HEK293 (cell line): ENCODE data around the gene HOXA3.

Experiments used
- IKZF3 ChIP-seq: fragments of 450-650 bp; IDR thresholded peaks from 2 replicates; pipeline ENCODE4 v1.5.0; 2018; ENCODE audit warnings: missing biosample characterization, mild to moderate bottlenecking, missing genetic modification characterization, moderate library complexity
- YY1 ChIP-seq: fragments of 450-650 bp; formaldehyde crosslinking; IDR thresholded peaks from 2 replicates; pipeline ENCODE4 v1.5.1; 2018; ENCODE audit warnings: missing biosample characterization, missing genetic modification characterization
- TF ChIP-seq, protein P1 (sequence below): fragments of 450-650 bp; formaldehyde crosslinking; IDR thresholded peaks from 2 replicates; pipeline ENCODE4 v1.5.1; 2016; ENCODE audit warnings: missing biosample characterization, missing genetic modification characterization
- TF ChIP-seq, protein P2 (sequence below): fragments of 450-650 bp; formaldehyde crosslinking; IDR thresholded peaks from 2 replicates; pipeline ENCODE4 v1.5.1; 2017; ENCODE audit warnings: missing biosample characterization, missing genetic modification characterization
- TF ChIP-seq, protein P3 (sequence below): fragments of 450-650 bp; formaldehyde crosslinking; IDR thresholded peaks from 2 replicates; pipeline ENCODE4 v1.5.1; 2016; ENCODE audit warnings: missing biosample characterization, missing genetic modification characterization
- TF ChIP-seq, protein P4 (sequence below): fragments of 450-650 bp; formaldehyde crosslinking; IDR thresholded peaks from 2 replicates; pipeline ENCODE4 v1.5.1; 2016; ENCODE audit warnings: missing biosample characterization, missing genetic modification characterization

DNA sequence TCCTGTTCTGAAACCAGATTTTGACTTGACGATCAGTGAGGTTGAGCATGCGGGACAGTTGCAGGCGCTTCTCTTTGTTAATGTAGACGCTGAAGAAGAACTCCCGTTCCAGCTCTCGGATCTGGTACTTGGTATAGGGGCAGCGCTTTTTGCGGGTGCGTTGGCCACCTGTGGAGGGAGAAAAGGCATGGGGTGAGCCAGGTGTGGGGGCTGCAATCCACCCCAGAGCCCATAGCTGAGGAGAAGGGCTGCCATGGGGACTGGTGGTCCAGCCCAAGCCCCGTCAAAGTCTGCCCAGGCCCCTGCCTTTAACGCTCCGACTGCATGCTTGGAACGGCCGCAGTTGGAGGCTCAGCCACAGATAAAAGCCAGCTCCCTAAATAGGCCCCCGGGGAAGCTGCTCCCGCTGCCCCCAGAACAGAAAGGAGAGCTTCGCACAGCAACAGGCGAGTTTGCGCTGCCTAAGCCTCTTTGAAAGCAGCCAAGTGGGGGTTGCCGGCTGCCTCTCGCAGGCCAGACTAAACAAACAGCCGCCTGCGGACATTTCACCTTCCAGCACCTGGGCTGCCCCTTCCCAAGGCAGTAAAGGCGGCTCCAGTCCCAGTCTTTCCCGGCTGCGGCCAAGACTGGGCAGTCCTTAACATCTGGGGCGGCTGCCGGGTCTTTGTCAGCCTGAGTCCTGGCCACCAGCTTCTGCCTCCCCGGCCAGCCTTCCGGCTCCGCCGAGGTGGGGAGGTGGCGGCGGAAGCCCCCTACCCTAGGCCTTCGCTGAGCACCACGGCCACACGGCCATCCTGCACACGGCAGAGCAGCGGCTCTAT lies 30.7 kb upstream of the HOXA3 start:
- TF ChIP-seq YY1 (tag by site-specific recombination) (no peak), IKZF3 (no peak)
- TF ChIP-seq, protein P1, sequence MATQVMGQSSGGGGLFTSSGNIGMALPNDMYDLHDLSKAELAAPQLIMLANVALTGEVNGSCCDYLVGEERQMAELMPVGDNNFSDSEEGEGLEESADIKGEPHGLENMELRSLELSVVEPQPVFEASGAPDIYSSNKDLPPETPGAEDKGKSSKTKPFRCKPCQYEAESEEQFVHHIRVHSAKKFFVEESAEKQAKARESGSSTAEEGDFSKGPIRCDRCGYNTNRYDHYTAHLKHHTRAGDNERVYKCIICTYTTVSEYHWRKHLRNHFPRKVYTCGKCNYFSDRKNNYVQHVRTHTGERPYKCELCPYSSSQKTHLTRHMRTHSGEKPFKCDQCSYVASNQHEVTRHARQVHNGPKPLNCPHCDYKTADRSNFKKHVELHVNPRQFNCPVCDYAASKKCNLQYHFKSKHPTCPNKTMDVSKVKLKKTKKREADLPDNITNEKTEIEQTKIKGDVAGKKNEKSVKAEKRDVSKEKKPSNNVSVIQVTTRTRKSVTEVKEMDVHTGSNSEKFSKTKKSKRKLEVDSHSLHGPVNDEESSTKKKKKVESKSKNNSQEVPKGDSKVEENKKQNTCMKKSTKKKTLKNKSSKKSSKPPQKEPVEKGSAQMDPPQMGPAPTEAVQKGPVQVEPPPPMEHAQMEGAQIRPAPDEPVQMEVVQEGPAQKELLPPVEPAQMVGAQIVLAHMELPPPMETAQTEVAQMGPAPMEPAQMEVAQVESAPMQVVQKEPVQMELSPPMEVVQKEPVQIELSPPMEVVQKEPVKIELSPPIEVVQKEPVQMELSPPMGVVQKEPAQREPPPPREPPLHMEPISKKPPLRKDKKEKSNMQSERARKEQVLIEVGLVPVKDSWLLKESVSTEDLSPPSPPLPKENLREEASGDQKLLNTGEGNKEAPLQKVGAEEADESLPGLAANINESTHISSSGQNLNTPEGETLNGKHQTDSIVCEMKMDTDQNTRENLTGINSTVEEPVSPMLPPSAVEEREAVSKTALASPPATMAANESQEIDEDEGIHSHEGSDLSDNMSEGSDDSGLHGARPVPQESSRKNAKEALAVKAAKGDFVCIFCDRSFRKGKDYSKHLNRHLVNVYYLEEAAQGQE (tag by site-specific recombination): no peak
- TF ChIP-seq, protein P2, sequence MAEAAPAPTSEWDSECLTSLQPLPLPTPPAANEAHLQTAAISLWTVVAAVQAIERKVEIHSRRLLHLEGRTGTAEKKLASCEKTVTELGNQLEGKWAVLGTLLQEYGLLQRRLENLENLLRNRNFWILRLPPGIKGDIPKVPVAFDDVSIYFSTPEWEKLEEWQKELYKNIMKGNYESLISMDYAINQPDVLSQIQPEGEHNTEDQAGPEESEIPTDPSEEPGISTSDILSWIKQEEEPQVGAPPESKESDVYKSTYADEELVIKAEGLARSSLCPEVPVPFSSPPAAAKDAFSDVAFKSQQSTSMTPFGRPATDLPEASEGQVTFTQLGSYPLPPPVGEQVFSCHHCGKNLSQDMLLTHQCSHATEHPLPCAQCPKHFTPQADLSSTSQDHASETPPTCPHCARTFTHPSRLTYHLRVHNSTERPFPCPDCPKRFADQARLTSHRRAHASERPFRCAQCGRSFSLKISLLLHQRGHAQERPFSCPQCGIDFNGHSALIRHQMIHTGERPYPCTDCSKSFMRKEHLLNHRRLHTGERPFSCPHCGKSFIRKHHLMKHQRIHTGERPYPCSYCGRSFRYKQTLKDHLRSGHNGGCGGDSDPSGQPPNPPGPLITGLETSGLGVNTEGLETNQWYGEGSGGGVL (tag by site-specific recombination): no peak
- TF ChIP-seq, protein P3, sequence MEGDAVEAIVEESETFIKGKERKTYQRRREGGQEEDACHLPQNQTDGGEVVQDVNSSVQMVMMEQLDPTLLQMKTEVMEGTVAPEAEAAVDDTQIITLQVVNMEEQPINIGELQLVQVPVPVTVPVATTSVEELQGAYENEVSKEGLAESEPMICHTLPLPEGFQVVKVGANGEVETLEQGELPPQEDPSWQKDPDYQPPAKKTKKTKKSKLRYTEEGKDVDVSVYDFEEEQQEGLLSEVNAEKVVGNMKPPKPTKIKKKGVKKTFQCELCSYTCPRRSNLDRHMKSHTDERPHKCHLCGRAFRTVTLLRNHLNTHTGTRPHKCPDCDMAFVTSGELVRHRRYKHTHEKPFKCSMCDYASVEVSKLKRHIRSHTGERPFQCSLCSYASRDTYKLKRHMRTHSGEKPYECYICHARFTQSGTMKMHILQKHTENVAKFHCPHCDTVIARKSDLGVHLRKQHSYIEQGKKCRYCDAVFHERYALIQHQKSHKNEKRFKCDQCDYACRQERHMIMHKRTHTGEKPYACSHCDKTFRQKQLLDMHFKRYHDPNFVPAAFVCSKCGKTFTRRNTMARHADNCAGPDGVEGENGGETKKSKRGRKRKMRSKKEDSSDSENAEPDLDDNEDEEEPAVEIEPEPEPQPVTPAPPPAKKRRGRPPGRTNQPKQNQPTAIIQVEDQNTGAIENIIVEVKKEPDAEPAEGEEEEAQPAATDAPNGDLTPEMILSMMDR (tag by site-specific recombination): no peak
- TF ChIP-seq, protein P4, sequence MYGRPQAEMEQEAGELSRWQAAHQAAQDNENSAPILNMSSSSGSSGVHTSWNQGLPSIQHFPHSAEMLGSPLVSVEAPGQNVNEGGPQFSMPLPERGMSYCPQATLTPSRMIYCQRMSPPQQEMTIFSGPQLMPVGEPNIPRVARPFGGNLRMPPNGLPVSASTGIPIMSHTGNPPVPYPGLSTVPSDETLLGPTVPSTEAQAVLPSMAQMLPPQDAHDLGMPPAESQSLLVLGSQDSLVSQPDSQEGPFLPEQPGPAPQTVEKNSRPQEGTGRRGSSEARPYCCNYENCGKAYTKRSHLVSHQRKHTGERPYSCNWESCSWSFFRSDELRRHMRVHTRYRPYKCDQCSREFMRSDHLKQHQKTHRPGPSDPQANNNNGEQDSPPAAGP (tag by site-specific recombination): no peak
